GM21825 (cell line): ENCODE data around the gene KCNQ1OT1.
"Not testable (repeated sequence)": the region's sequence is repeated elsewhere in the genome, so short reads cannot be mapped to it uniquely, and the experiment has no call there.

Experiments used
- ATAC-seq: cut with Tn5 transposase; IDR thresholded peaks from one replicate; pipeline ENCODE4 v1.9.1; 2021; ENCODE audit warnings: mild to moderate bottlenecking, moderate library complexity; ENCODE audit not compliant: unreplicated experiment

Gene KCNQ1OT1

DNA sequence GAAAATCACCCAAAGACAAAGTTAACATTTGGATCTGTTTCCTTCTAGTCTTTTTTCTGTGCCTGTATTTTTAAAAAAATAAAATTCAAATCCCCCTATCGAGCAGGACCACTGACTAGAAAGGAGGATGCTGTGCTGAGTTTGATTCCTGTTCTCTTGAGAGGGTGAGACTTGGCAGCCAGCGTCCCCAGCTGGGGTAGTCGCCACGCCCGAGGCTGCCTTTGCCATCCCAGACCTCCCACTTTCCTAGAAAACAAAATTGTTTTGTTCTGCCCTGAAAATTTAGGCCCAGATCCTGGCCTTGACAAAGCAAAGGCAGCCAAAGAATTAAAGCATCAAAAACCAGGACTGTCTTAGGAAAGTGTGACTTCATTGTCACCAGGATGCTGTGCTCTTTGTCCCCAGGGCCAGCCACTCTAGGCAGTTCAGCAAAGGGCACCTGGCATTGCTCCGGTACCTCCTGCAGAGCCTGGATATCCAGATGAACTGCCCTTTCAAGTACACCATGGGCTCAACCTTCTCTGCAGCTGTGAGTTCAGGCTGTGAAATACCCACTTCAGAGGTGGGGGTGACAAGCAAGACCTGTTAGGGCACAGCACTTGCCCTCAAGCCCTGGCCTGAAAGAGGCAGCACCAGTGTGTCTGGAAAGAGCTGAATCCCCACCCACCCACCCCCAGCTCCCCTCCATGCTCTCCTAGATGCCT, 44.6 kb downstream of the KCNQ1OT1 start:
- no peak for ATAC-seq

DNA sequence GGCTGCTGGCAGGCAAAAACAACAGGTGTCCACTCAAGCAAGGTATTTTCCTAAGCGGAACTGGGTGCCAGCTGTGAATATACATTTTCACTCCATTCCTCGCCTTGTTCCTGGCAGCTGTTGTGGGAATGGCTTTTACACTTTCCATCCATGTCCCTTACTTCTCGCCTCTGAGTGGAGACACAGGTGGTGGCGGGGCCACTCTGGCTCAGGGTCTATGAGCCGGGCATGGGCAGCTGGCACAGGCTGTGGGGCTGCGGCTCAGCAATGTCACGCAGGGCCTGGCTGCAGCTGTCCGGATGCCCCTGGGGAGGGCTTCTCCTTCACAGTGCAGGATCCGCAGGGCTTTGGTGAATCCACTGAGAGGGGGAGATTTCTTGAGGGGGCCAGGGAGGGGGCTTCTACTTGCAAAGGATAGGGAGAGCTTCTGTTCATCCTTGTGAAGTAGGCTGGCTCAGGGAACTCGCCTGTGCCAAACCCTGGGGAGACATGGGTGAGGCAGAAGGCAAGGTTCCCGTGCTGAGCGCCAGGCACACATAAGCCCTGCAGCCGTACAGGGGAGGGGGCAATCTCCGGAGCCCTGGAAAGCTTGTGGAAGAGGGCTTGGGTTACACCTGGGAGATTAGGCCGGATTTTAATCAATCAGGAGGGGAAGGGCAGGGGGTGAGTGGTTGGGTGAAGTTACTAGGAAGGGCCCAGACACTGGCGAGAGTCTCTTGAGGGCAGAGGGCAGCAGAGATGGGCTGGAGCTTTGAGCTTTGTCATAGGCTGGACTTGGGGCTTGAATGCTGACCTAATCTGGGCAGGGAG, 45.7 kb downstream of the KCNQ1OT1 start:
- ATAC-seq = no peak

DNA sequence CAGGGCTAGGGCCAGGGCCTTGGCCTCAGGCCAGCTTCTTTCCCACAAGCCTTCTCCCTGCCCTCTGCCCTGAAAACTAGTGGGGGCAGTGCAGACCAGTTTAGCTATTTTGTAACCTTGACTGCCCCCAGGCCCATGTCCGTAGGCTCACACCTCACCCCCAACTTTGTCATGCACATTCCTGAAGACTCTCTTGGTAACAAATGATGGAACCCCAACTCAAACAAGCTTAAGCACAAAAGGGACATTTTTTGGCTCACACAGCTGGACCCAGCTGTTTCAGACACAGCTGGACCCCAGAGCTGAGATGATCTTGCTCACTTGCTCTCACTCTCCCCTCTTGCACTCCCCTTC, 46.6 kb downstream of the KCNQ1OT1 start:
- ATAC-seq = no peak

DNA sequence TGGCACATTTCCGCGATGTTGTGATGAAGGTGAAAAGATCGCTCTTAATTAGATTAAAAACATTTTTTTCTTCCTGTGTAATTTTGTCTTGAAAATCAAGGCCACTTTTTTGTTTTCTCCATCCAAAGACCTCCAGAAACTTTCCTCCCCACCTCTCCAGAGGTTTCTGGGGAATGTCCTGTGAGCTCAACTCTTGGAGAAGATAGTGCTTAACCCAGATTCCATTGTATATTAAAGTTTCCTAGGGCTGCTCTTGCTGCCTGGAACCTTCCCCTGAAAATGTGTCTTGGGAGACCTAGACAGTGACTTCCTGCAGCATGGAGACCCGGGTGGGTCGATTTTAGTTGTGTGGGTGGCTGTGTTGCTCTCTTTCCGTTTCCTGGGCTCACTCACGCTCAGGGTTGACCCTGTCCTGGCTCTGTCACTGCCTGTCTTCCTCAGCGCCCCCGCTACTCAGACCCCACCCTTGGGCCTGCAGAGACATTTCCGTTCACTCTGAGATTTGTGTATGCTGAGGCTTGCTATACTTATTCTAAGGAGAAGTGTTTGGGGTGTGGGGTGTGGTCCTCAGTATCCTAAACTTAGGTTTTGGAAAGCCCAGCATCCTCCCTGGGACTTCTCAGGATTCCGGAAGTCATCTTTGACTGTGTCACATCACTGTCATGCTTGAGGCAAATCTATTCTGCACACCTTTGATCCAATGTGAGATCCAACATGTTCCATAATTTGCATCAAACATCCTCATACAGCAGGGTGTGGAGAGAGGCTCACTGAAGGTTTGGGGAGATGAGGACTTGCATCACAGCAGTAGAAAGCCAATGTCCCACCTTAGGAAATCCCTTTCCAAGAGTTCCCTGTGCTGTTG, 47.2 kb downstream of the KCNQ1OT1 start:
- ATAC-seq = no peak

DNA sequence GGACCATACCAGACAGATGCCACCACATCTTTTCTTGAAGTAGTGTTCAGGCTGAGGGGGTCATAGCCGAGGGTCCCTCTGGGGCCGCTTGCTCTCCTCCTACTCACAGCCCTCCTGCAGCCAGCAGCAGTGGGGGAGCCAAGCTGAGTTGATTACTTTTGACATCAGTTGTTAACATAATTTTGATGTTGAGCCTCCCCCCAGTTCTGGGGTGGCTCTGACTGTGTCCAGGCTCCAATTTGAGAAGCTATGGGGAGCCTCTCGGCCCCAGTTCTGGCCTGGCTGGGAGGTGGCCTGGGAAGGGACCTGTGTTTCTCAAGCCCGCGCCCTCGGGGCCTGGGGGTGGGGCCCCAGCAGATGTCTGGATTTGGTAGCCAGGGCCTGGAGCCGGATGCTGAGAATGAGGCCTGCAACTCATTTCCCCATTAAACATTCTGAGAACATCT, 47.9 kb downstream of the KCNQ1OT1 start:
- ATAC-seq = no peak

DNA sequence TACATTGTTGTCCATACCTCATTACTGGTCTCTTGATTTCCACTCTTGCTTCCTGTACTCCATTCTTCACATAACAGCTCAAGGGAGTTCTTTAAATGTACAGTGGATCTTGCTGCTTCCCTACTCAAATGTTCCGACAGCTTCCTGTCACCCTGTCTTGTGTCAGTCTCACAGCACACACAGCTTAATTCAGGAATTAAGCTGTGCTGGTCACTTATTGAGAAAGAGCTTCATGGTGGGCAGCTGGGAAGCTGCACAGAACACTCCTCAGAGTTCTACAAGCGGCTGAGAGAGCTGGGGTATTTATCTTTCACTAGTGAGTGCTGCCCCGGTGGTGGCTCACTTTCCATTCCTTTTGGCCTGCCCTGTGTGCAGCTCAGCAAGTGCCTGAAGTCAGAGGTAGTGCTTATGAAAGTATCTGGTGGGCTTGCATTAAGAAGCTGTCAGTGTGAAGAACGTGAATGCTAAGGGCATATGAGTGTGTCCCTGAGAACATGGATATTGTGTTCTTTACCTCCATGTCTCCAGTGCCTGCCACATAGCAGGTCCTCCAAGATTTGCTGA, 48.7 kb downstream of the KCNQ1OT1 start:
- no peak for ATAC-seq

DNA sequence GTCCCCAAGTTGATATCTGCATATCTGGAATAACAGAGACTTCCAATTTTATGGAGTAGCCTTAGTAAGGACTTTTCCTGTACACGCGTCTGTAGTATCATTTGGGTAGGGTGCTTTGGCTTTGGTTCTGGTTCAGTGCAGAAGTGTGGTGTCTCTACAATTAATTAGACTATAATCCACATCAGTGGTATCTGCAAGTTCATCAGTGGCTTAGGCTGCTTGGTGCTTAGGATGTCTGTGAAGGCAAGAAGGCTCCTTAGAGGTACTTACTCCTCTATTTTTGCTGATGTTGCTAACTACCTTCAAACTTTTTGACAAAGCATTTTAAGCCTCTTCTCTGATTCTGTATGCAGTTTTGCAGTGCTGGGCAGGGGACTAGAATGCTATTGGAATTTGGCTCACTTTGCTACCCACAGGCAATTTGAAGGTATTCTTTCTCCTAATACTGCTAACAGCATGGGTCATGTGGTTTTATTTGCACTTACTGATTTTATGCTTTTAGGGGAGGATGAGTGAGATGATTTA, 49.4 kb downstream of the KCNQ1OT1 start:
- ATAC-seq = no peak

DNA sequence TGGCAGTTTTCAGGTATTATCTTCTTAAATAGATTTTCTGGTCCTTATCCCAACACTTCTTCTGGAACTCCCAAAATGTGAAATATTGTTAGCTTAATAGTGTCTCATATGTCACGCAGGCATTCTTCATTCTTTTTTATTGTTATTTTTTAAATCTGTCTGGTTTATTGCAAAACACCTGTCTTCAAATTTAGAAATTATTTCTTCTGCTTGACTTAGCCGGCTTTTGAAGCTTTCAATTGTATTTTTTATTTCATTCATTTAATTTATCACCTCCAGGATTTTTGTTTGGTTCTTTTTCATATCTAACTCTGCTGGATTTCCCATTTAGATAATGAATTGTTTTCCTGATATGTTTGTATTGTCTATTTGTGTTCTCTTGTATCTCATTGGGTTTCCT, 49.9 kb downstream of the KCNQ1OT1 start:
- ATAC-seq = no peak

DNA sequence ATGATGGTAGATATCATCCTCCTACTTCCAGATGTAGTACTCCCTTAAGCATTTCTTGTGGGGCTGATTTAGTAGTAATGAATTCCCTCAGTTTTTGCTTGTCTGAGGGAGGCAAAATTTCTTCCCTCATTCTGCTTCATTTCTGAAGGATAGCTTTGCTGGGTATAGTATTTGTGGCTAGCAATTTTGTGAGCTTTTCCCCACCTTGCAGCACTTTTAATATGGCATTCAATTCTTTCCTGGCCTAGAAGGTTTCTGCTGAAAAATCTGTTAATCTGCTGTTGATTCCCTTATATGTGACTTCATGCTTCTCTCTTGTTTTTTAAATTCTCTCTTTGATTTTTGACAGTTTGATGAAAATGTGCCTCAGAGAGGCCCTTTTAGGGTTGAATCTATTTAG, 50.4 kb downstream of the KCNQ1OT1 start:
- ATAC-seq = no peak

DNA sequence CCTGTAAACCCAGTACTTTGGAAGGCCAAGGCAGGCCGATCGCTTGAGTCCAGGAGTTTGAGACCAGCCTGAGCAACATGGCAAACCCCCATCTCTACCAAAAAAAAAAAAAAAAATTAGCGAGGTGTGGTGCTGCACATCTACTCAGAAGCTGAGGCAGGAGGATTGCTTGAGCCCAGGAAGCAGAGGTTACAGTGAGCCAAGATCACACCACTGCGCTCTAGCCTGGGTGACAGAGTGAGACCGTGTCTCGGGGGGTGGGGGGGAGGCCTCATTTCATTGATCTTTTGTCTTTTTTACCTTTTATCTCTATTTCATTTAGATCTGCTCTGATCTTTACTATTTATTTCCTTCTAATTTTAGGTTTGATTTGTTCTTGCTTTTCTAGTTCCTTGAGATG, 51.8 kb downstream of the KCNQ1OT1 start:
- ATAC-seq = no peak

DNA sequence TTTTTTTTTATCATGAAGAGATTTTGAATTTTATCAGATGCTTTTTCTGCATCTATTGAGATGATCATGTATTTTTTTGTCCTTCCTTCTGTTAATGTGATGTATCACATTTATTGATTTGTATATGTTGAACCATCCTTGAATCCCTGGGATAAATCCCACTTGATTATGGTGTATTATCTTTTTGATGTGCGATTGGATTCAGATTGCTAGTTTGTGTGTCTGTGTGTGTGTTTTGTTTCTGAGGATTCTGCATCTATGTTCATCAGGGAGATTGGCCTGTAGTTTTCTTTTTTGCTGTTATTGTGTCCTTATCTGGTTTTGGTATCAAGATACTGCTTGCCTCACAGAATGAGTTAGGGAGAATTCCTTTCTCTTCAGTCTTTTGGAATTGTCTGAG, 52.6 kb downstream of the KCNQ1OT1 start:
- ATAC-seq = no peak

DNA sequence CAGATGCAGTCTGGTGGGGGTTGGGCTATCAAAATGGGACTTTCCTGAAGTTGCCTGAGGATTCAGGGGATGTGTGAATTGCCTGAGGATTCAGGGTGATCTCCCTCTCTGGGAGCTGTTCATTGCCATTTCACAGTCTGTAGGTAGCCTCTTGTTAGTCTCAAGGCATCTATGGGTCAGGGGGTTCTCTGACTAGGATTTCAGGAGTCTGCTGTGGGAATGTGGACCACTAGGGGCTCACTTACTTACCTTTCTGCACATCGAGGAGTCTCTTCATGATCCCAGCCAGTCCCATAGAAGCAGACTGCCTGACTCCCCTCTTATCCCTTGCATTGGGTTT, 54.0 kb downstream of the KCNQ1OT1 start:
- no peak for ATAC-seq

DNA sequence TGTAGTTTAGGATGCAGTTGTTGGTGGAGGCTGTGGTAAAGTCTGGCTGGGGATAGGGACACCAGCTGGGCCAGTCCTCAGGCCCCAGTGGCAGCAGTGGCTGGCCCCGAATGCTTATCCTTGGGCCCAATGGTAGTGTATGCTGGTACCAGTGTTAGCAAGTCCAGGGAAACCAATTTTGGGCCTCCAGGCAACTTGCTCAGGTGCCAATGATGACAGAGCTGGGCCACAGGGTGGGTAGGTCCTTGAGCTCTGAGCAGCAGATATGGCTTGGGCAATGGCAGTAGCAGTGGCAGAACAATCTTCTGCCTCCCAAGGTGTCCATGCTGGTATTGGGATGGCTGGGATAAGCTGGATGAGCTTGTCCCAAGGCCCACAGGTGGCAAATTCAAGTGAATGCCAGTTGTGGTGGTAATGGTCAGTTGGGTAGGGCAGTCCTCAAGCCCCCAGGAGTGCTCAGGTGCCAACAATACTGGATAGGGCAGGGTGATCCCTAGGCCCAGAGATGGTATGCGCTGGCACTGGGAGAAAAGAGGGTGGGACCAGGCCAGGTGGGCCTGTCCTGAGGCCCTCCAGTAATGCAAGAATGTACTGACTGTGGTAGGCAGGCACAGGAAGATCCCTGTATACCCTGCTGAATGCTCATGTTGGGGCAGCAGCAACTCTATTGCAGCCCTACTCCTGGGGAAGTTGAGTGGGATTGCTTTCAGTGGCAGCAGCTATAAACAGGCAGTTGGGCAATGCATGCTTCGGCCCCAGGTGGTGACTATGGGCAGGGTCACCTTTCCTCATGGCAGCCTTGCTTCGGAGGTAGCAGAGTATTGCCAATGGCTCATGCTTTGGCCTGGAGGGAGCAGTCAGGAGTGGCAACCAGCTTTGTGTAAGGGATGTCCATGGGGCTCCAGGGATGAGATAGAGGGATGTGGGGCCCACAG, 54.7 kb downstream of the KCNQ1OT1 start:
- no peak for ATAC-seq

DNA sequence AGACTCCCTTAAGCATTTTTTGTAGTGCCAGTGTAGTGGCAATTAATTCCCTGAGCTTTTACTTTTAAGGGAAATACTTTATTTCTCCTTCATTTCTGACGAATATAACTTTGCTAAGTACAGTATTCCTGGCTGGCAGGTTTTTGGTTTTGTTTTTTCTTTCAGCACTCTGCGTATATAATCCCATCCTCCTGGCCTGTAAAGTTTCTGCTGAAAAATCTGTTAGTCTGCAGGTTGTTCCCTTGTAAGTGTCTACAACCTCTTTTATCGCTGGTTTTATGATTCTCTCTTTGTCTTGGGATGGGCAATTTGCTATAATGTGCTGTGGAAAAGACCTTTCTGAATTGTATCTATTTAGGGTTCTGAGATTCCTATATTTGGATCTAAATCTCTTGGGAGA, 56.0 kb downstream of the KCNQ1OT1 start:
- no peak for ATAC-seq

DNA sequence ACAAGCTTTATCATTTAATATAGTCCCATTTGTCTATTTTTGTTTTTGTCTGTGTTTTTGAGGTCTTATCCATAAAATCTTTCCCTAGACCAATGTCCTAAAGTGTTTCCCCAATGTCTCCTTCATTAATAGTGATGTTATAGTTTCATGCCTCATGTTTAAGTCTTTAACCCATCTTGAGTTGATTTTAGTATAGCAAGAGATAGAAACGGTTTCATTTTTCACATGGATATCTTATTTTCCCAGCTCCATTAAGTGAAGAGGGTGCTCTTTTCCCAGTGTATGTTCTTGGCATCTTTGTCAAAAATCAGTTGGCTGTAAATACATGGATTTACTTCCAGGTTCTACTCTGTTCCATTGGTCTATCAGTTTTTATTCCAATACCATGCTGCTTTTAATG, 58.2 kb downstream of the KCNQ1OT1 start:
- ATAC-seq = no peak

DNA sequence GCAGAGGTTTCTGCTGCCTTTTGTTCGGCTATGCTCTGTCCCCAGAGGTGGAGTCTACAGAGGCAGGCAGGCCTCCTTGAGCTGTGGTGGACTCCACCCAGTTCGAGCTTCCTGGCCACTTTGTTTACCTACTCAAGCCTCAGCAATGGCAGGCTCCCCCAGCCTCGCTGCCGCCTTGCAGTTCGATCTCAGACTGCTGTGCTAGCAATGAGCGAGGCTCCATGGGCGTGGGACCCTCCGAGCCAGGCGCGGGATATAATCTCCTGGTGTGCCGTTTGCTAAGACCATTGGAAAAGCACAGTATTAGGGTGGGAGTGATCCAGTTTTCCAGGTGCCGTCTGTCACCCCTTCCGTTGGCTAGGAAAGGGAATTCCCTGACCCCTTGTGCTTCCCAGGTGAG, 60.0 kb downstream of the KCNQ1OT1 start:
- not testable (repeated sequence) for ATAC-seq

DNA sequence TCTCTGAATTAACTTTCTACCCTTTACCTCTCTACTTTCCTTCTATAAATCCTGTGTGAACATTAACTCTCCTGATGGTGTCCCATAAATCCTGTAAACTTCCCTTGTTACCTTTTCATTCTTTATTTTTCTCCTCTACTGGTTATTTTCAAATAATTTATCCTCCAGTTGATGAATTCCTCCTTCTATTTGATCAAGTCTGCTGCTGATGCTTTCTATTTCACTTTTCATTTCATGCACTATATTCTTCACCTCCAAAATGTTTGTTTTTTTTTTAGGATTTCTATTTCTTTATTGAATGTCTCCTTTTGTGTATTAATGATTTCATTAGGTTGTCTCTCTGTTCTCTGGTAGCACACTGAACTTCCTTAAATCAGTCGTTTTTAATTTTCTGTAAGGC, 68.6 kb downstream of the KCNQ1OT1 start:
- ATAC-seq = no peak

DNA sequence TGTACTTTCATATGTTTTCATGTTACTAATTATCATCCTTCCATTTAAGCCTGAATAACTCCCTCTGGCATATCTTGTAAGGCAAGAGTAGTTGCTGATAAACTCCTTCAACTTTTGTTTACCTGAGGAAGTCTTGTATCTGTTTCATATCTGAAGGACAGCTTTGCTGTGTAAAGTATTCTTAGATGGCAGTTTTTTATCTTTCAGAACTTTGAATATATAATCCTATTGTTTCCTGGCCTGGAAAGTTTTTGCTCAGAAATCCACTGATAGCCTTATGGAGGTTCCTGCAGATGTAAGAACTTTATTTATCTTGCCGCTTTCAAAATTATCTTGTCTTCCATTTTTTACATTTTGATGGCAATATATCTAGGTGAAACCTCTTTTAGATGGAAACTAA, 69.1 kb downstream of the KCNQ1OT1 start:
- ATAC-seq = no peak

DNA sequence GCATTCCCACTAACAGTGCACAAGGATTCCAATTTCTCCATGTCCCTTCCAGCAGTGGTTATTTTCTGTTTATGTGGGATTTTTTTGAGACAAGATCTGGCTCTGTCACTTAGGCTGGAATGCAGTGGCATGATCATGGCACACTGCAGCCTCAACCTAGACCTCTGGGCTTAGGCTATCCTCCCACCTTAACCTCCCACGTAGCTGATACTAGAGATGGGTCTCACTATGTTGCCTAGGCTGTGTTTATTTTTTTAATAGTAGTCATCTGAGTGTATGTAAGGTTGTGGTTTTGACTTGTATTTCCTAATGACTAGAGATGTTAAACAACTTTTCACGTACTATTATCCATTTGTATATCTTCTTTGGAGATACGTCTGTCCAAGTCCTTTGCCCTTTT, 74.6 kb downstream of the KCNQ1OT1 start:
- no peak for ATAC-seq

DNA sequence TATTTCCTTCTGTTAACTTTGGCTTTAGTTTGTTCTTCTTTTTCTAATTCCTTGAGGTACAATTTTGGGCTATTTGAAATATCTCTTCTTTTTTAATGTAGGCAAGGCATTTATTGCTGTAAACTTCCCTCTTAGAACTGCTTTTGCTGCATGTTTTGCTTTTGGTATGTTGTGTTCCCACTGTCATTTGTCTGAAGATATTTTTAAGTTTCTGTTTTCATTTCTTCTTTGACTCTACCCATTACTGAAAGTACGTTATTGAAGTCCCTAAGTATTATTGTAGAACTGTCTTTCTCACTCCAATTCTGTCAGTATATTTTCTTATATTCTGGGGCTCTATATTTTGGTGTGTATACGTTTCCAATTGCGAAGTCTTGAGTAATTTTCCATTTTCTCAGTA, 77.9 kb downstream of the KCNQ1OT1 start:
- ATAC-seq = no peak
